SK-N-SH (cell line): ENCODE results near the gene CYYR1. TPM values are rescaled to one million over a fixed set of nuclear protein-coding genes. Genes with fewer than 3 reads are reported as not detected.

Experiments used
- CTCF ChIA-PET: fragments of 300-600, 350-600 bp; formaldehyde crosslinking; extraction: SDS; loops from one replicate; lab custom pipeline; 2021; lab: Yijun Ruan, JAX
- POLR2A ChIA-PET: fragments of 350-600 bp; sonication (Branson Sonifier 250); formaldehyde crosslinking; extraction: SDS; loops from one replicate; lab custom pipeline; 2020; ENCODE audit warnings: antibody characterized with exemption, inconsistent platforms; lab: Yijun Ruan, JAX
- DNase-seq: peaks from one replicate; pipeline ENCODE4 v3.0.0; 2012
- H2AFZ ChIP-seq: fragments of 200-600 bp; sonication (generic); 2 replicates; pipeline ENCODE4 v1.8.1; 2016; ENCODE audit warnings: antibody characterized with exemption, mild to moderate bottlenecking, low read depth
- H3F3A ChIP-seq: fragments of 200-600 bp; sonication (generic); replicated peaks from 2 replicates; pipeline ENCODE3; 2016; ENCODE audit warnings: antibody characterized with exemption, mild to moderate bottlenecking; ENCODE audit not compliant: insufficient read depth
- H3K27ac ChIP-seq, 2 experiments: fragments of 200-500 bp in 1 of 2; fragments of 200-600 bp in 1 of 2; sonication (Bioruptor generic) in 1 of 2; sonication (generic), shearing (Covaris generic) in 1 of 2; 2 replicates each; pipeline versions ENCODE4 v1.5.1 to v1.6.1; 2014 to 2016; ENCODE audit warnings: low read depth in 2 of 2, inconsistent platforms in 1 of 2, low read length in 1 of 2, mild to moderate bottlenecking in 1 of 2, mixed read lengths in 1 of 2
- H3K27me3 ChIP-seq: fragments of 200-600 bp; sonication (generic), shearing (Covaris generic); 2 replicates; pipeline ENCODE4 v1.6.1; 2016; ENCODE audit warnings: mixed run types; ENCODE audit not compliant: insufficient read depth
- H3K36me3 ChIP-seq, 2 experiments: fragments of 200-500 bp in 1 of 2; fragments of 200-600 bp in 1 of 2; sonication (Bioruptor generic) in 1 of 2; sonication (generic) in 1 of 2; replicated peaks in 1 of 2; 2 replicates each; pipeline versions ENCODE3 to v1.5.1; 2014 to 2016; ENCODE audit warnings: low read length in 1 of 2, mild to moderate bottlenecking in 1 of 2; ENCODE audit not compliant: insufficient read depth in 2 of 2, control insufficient read depth in 1 of 2
- H3K4me1 ChIP-seq, 2 experiments: fragments of 200-500 bp in 1 of 2; fragments of 200-600 bp in 1 of 2; sonication (Bioruptor generic) in 1 of 2; sonication (generic), shearing (Covaris generic) in 1 of 2; 2 replicates each; pipeline versions ENCODE4 v1.5.1 to v1.6.1; 2014 to 2016; ENCODE audit warnings: low read depth in 1 of 2, low read length in 1 of 2, mixed run types in 1 of 2; ENCODE audit not compliant: insufficient read depth in 2 of 2, control insufficient read depth in 1 of 2
- H3K4me2 ChIP-seq: fragments of 200-600 bp; sonication (generic), shearing (Covaris generic); 2 replicates; pipeline ENCODE4 v1.6.1; 2017; ENCODE audit warnings: mixed run types
- H3K4me3 ChIP-seq, 2 experiments: fragments of 200-500 bp in 1 of 2; fragments of 200-600 bp in 1 of 2; sonication (Bioruptor generic) in 1 of 2; sonication (generic), shearing (Covaris generic) in 1 of 2; 2 replicates each; pipeline versions ENCODE4 v1.5.1 to v1.8.1; 2014 to 2016; ENCODE audit warnings: low read depth in 2 of 2, inconsistent platforms in 1 of 2, low read length in 1 of 2, mild to moderate bottlenecking in 1 of 2, mixed read lengths in 1 of 2, moderate library complexity in 1 of 2
- H3K79me2 ChIP-seq: fragments of 200-600 bp; sonication (generic); 2 replicates; pipeline ENCODE4 v1.8.1; 2017; ENCODE audit warnings: mild to moderate bottlenecking; ENCODE audit not compliant: insufficient read depth
- H3K9ac ChIP-seq: fragments of 200-600 bp; sonication (generic); 2 replicates; pipeline ENCODE4 v1.6.1; 2017; ENCODE audit warnings: mixed run types
- H3K9me2 ChIP-seq: fragments of 200-600 bp; sonication (generic); 2 replicates; pipeline ENCODE4 v1.6.1; 2017; ENCODE audit warnings: mixed run types
- H3K9me3 ChIP-seq: fragments of 200-600 bp; sonication (generic); 2 replicates; pipeline ENCODE4 v1.6.1; 2017; ENCODE audit warnings: mixed run types, mild to moderate bottlenecking, moderate library complexity
- H4K20me1 ChIP-seq: fragments of 200-600 bp; sonication (generic); 2 replicates; pipeline ENCODE4 v1.6.1; 2017; ENCODE audit warnings: mild to moderate bottlenecking, mixed run types; ENCODE audit not compliant: insufficient read depth
- CHD2 ChIP-seq: fragments of 150-350 bp; IDR thresholded peaks from 2 replicates; pipeline ENCODE4 v1.6.1; 2018; ENCODE audit warnings: low read length; ENCODE audit not compliant: partially characterized antibody
- CTCF ChIP-seq: fragments of 200-600 bp; sonication (generic); IDR thresholded peaks from 2 replicates; pipeline ENCODE4 v1.6.1; 2017; ENCODE audit warnings: antibody characterized with exemption, mild to moderate bottlenecking, moderate library complexity
- ELF1 ChIP-seq: IDR thresholded peaks from 2 replicates; pipeline ENCODE4 v1.4.0; 2012
- GABPA ChIP-seq: IDR thresholded peaks from 2 replicates; pipeline ENCODE4 v1.4.0; 2012; ENCODE audit warnings: low read depth, mild to moderate bottlenecking
- GATA2 ChIP-seq: sonication (generic); formaldehyde crosslinking; IDR thresholded peaks from 2 replicates; pipeline ENCODE4 v1.5.0; 2020; ENCODE audit warnings: mild to moderate bottlenecking, missing genetic modification reagents
- JUND ChIP-seq: IDR thresholded peaks from 2 replicates; pipeline ENCODE4 v1.4.0; 2012
- NFIC ChIP-seq: IDR thresholded peaks from 2 replicates; pipeline ENCODE4 v1.4.0; 2012; ENCODE audit warnings: borderline replicate concordance
- NRF1 ChIP-seq: IDR thresholded peaks from 2 replicates; pipeline ENCODE4 v1.6.1; 2012; ENCODE audit warnings: low read depth, mild to moderate bottlenecking, low read length
- RAD21 ChIP-seq: IDR thresholded peaks from 2 replicates; pipeline ENCODE4 v1.6.1; 2012; ENCODE audit warnings: mild to moderate bottlenecking, low read length
- RFX5 ChIP-seq: IDR thresholded peaks from 2 replicates; pipeline ENCODE4 v1.6.1; 2012; ENCODE audit warnings: mild to moderate bottlenecking, improper control_type of control experiment, low read length
- RXRA ChIP-seq: IDR thresholded peaks from 2 replicates; pipeline ENCODE4 v1.4.0; 2012; ENCODE audit warnings: low read depth, mild to moderate bottlenecking, borderline replicate concordance
- SMC3 ChIP-seq: IDR thresholded peaks from 2 replicates; pipeline ENCODE4 v1.6.1; 2012; ENCODE audit warnings: low read depth, low read length, improper control_type of control experiment
- TAF1 ChIP-seq: IDR thresholded peaks from 2 replicates; pipeline ENCODE4 v1.6.1; 2012; ENCODE audit warnings: low read depth, mild to moderate bottlenecking, low read length, moderate library complexity, borderline replicate concordance
- USF2 ChIP-seq: fragments of 150-350 bp; IDR thresholded peaks from 2 replicates; pipeline ENCODE4 v1.6.1; 2017; ENCODE audit warnings: antibody characterized with exemption, low read length, low read depth, borderline replicate concordance
- YY1 ChIP-seq: IDR thresholded peaks from 2 replicates; pipeline ENCODE4 v1.4.0; 2012; ENCODE audit warnings: low read depth, mild to moderate bottlenecking
- ZBTB33 ChIP-seq: IDR thresholded peaks from 2 replicates; pipeline ENCODE4 v1.4.0; 2012; ENCODE audit warnings: low read depth, borderline replicate concordance
- WGBS: methylation state at CpG from one replicate; pipeline ENCODE4 v1.1.6; 2017; ENCODE audit warnings: low lambda C conversion rate; 5-methylcytosine and 5-hydroxymethylcytosine counted together
- polyA plus RNA-seq, 3 experiments: library from polyadenylated mRNA; depleted of rRNA; stranded (reverse); fragments of >200 nt; gene quantifications; 2 replicates each; pipeline ENCODE4 v1.2.3, GENCODE V29; 2012
- TF ChIP-seq, protein P1 (sequence below): IDR thresholded peaks from 2 replicates; pipeline ENCODE4 v1.4.0; 2012; ENCODE audit warnings: low read depth, borderline replicate concordance
- TF ChIP-seq, protein P2 (sequence below): fragments of 150-350 bp; IDR thresholded peaks from 2 replicates; pipeline ENCODE4 v1.6.1; 2016; ENCODE audit warnings: mild to moderate bottlenecking, low read depth, low read length

Gene CYYR1
- polyA plus RNA-seq, 1 of the 3 experiments (the other 2 are of a cell fraction): not detected

- TF ChIP-seq RXRA (no peak), GATA2 (no peak), GABPA (no peak), NFIC (no peak)
- H3F3A ChIP-seq: no peaks in the 10 kb centered on the region
- H3K27ac ChIP-seq: peak overlapping the region in 1 of 2 experiments; percentile 93; a peak in 2 of 4 replicates
- no peak overlapping the region for H3K9ac ChIP-seq
- no peaks in the 10 kb centered on the region for H3K27me3 ChIP-seq
- ChIA-PET CTCF (interaction anchor here (1.0 to 2.0 kb wide), 4 partner anchors 17 to 383 kb away, joined by 3 to 8 read pairs (median 4); no protein-coding TSS in a partner anchor), POLR2A (interaction anchor here (0.6 kb wide), 1 partner anchor 398 kb away, joined by 3 read pairs; no protein-coding TSS in a partner anchor)
- H3K4me3 ChIP-seq: no peak overlapping the region
- no peaks in the 10 kb centered on the region for H3K9me3 ChIP-seq
- no peaks in the 10 kb centered on the region for H3K9me2 ChIP-seq
- no peak overlapping the region for H2AFZ ChIP-seq
- no peaks in the 10 kb centered on the region for H3K79me2 ChIP-seq
- no peaks in the 10 kb centered on the region for H4K20me1 ChIP-seq
- DNase-seq: no peak
- H3K36me3 ChIP-seq: no peaks in the 10 kb centered on the region
- WGBS: 14% methylated on average over 2 of the region's 2 CpGs
- peaks cover 9 to 17% of the 10 kb centered on the region in 2 experiments; a peak in 3 of 4 replicates for H3K4me1 ChIP-seq
- no peak overlapping the region for H3K4me2 ChIP-seq
Observed at GRCh38 chr21:26553898-26554297, 19.2 kb downstream of the CYYR1 start.

- DNase-seq: no peak
- Histone ChIP-seq H3K4me1 (peaks cover 11 to 12% of the 10 kb centered on the region in 2 experiments; a peak in 3 of 4 replicates), H3K9me3 (no peaks in the 10 kb centered on the region), H3K9me2 (no peaks in the 10 kb centered on the region), H3K9ac (no peak overlapping the region), H3K4me2 (no peak overlapping the region), H3K36me3 (no peaks in the 10 kb centered on the region), H4K20me1 (no peaks in the 10 kb centered on the region), H2AFZ (no peak overlapping the region), H3K4me3 (no peak overlapping the region), H3K27ac (no peak overlapping the region), H3K27me3 (no peaks in the 10 kb centered on the region), H3F3A (no peaks in the 10 kb centered on the region), H3K79me2 (no peaks in the 10 kb centered on the region)
- ChIA-PET CTCF (no interaction called here), POLR2A (no interaction called here)
- WGBS: 35% methylated on average over 2 of the region's 2 CpGs
- TF ChIP-seq USF2 (no peak), JUND (no peak), RAD21 (no peak), ZBTB33 (no peak), NFIC (no peak), RFX5 (no peak), CTCF (no peak), ELF1 (no peak), NRF1 (no peak), RXRA (no peak), TAF1 (no peak), CHD2 (no peak), YY1 (no peak), SMC3 (no peak)
- TF ChIP-seq, protein P1, sequence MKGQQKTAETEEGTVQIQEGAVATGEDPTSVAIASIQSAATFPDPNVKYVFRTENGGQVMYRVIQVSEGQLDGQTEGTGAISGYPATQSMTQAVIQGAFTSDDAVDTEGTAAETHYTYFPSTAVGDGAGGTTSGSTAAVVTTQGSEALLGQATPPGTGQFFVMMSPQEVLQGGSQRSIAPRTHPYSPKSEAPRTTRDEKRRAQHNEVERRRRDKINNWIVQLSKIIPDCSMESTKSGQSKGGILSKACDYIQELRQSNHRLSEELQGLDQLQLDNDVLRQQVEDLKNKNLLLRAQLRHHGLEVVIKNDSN: no peak
- TF ChIP-seq, protein P2, sequence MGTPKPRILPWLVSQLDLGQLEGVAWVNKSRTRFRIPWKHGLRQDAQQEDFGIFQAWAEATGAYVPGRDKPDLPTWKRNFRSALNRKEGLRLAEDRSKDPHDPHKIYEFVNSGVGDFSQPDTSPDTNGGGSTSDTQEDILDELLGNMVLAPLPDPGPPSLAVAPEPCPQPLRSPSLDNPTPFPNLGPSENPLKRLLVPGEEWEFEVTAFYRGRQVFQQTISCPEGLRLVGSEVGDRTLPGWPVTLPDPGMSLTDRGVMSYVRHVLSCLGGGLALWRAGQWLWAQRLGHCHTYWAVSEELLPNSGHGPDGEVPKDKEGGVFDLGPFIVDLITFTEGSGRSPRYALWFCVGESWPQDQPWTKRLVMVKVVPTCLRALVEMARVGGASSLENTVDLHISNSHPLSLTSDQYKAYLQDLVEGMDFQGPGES: no peak
Observed at GRCh38 chr21:26550326-26550725, 22.8 kb downstream of the CYYR1 start.
